Subcutaneous adipose tissue (tissue), 4 donors: ENCODE data around the gene KASH5. TPM values are rescaled to one million over a fixed set of nuclear protein-coding genes. Genes with fewer than 3 reads are reported as not detected.

ENCODE experiments used
- CTCF ChIP-seq: fragments of 450-650 bp; IDR thresholded peaks from one replicate; pipeline ENCODE4 v1.5.1; 2016; ENCODE audit warnings: low read depth, mild to moderate bottlenecking, control low read depth, antibody characterized with exemption, moderate library complexity
- total RNA-seq, 4 donors: library from RNA; depleted of rRNA; stranded (reverse); fragments of >200 nt; gene quantifications; one replicate each; pipeline ENCODE4 v1.1.0, GENCODE V29; 2016

KASH5 gene
- total RNA-seq, 4 donors from 2014 or later, result not detected

- no peak for TF ChIP-seq CTCF
Observed at GRCh38 chr19:49430678-49431329, 42.8 kb downstream of the KASH5 start.

- TF ChIP-seq CTCF, result no peak
Observed at GRCh38 chr19:49431330-49431749, 43.3 kb downstream of the KASH5 start.

GRCh38 chr19:49432141-49433073 lies 44.4 kb downstream of the KASH5 start:
- no peak for TF ChIP-seq CTCF

- TF ChIP-seq CTCF, result no peak
Observed at GRCh38 chr19:49433240-49433901, 45.3 kb downstream of the KASH5 start.

GRCh38 chr19:49434907-49435583 lies 47.0 kb downstream of the KASH5 start:
- TF ChIP-seq CTCF, result no peak

- TF ChIP-seq CTCF, result no peak
Observed at GRCh38 chr19:49435670-49436069, 47.6 kb downstream of the KASH5 start.
